ENCODE measurements around the gene ZBTB20. TPM values are rescaled to one million over a fixed set of nuclear protein-coding genes. Genes with fewer than 3 reads are reported as not detected.

ZBTB20 gene
- total RNA-seq, 4 donors from 2014 or later: 148 to 242 (median 188) TPM

GRCh38 chr3:115019900-115020299, 127.2 kb downstream of the ZBTB20 start:
- H3K27ac ChIP-seq: peak overlapping the region in 1 of 3 donors; percentile 45
- H3K4me1 ChIP-seq: peaks cover 10% of the 10 kb centered on the region in 2 donors
- WGBS, 2 donors: 33 to 36% methylated on average over 1 of the region's 1 CpG
- no peaks in the 10 kb centered on the region for H3K9me3 ChIP-seq
- no peaks in the 10 kb centered on the region for H3K36me3 ChIP-seq
- H3K4me3 ChIP-seq (replicated peaks in 1 of 3): no peak overlapping the region
- intact Hi-C loops (cut with DNase I): no loop called here
- no peak for TF ChIP-seq CTCF (IDR thresholded peaks at IDR 0.05)
- TF ChIP-seq POLR2A (IDR thresholded peaks at IDR 0.05): peak in 1 of 2 donors; percentile 15
- H3K27me3 ChIP-seq: no peaks in the 10 kb centered on the region
- DNase-seq: peak; percentile 6 to 27

GRCh38 chr3:115018694-115019093, 128.4 kb downstream of the ZBTB20 start:
- DNase-seq: no peak
- Histone ChIP-seq H3K27me3 (no peaks in the 10 kb centered on the region), H3K27ac (peak overlapping the region in 1 of 3 donors; percentile 45), H3K4me3 (replicated peaks in 1 of 3) (no peak overlapping the region), H3K9me3 (no peaks in the 10 kb centered on the region), H3K36me3 (no peaks in the 10 kb centered on the region), H3K4me1 (peaks cover 10% of the 10 kb centered on the region in 2 donors)
- intact Hi-C loops (cut with DNase I): no loop called here
- 80 to 86% methylated on average over 2 of the region's 2 CpGs for WGBS, 2 donors
- TF ChIP-seq CTCF (IDR thresholded peaks at IDR 0.05): no peak
- TF ChIP-seq POLR2A (IDR thresholded peaks at IDR 0.05): no peak

GRCh38 chr3:115007966-115008365, 139.1 kb downstream of the ZBTB20 start:
- intact Hi-C loops (cut with DNase I): no loop called here
- no peaks in the 10 kb centered on the region for H3K9me3 ChIP-seq
- H3K36me3 ChIP-seq: no peaks in the 10 kb centered on the region
- H3K27me3 ChIP-seq: no peaks in the 10 kb centered on the region
- WGBS, 2 donors: 97 to 100% methylated on average over 1 of the region's 1 CpG
- DNase-seq: no peak
- H3K4me3 ChIP-seq (replicated peaks in 1 of 3): no peak overlapping the region
- no peak overlapping the region for H3K27ac ChIP-seq
- peaks cover 4 to 5% of the 10 kb centered on the region in 2 donors for H3K4me1 ChIP-seq
- no peak for TF ChIP-seq POLR2A (IDR thresholded peaks at IDR 0.05)
- no peak for TF ChIP-seq CTCF (IDR thresholded peaks at IDR 0.05)

- no peak for DNase-seq
- no peaks in the 10 kb centered on the region for H3K9me3 ChIP-seq
- intact Hi-C loops (cut with DNase I): no loop called here
Observed at GRCh38 chr3:115004201-115005140, 142.6 kb downstream of the ZBTB20 start.

More at GRCh38 chr3:115004201-115005140, 142.6 kb downstream of the ZBTB20 start:
- Histone ChIP-seq H3K27ac (peak overlapping the region in 2 of 3 donors; percentile 9 to 20), H3K27me3 (no peaks in the 10 kb centered on the region), H3K4me1 (peaks cover 4 to 5% of the 10 kb centered on the region in 2 donors), H3K4me3 (replicated peaks in 1 of 3) (no peak overlapping the region), H3K36me3 (no peaks in the 10 kb centered on the region)
- TF ChIP-seq CTCF (IDR thresholded peaks at IDR 0.05) (no peak), POLR2A (IDR thresholded peaks at IDR 0.05) (no peak)
- WGBS, 2 donors: 80 to 84% methylated on average over 2 of the region's 2 CpGs

All from thyroid gland (tissue), 4 donors.